SH-SY5Y (cell line): ENCODE measurements around the gene GAPT.

Experiments
- GATA2 ChIP-seq: IDR thresholded peaks from 2 replicates; pipeline ENCODE4 v1.6.1; 2011; ENCODE audit warnings: mild to moderate bottlenecking, low read depth, low read length
- GATA3 ChIP-seq: IDR thresholded peaks from 2 replicates; pipeline ENCODE4 v1.6.1; 2011; ENCODE audit warnings: low read depth, mild to moderate bottlenecking, low read length, moderate library complexity

The GAPT gene

DNA sequence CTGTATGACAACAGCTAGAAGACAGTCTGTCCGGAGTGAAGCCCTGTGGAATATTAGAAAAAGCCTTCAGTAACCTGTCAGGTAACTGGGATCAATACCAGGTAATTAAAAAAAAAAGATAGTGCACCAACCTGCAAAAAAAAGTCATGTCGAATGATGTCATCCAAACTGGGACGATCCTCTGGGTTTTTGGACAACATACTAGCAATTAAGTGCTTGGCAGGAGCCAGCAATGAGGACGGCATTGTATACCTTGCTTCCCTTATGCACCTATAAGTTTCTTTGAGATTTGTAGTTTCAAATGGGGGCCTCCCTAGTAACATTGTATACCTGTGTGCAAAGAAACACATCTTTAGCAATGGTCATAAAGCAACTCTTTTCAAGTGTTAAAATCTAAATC, 34.2 kb upstream of the GAPT start:
- no peak for TF ChIP-seq GATA3
- no peak for TF ChIP-seq GATA2

DNA sequence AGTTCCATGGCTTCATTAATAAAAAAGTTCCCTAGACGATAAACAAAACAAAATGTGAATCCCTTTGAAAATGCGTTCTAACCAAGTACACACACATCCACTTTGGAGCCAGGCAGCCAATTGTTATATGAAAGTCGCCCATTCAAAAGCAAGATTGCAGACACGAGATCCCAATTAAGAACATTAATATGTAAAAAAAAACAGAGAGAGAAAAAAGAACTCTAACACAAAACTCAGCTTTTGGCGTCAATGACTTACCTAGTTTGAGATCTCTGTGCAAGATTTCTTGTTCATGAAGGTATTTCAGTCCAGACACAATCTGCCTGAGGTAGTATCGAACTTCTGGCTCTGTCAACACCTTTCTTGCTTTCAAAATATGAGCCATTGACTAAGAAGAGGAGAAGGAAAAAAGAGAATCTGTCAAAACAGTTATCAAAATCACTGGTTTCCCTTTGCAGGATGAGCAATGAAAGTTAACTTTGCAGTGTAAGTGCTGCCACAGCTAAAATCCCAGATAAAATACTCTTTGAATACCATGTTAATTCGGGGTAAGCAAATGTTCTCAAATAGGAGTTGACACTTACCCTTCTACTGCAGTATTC, 33.0 kb upstream of the GAPT start:
- TF ChIP-seq GATA3 (no peak), GATA2 (no peak)

DNA sequence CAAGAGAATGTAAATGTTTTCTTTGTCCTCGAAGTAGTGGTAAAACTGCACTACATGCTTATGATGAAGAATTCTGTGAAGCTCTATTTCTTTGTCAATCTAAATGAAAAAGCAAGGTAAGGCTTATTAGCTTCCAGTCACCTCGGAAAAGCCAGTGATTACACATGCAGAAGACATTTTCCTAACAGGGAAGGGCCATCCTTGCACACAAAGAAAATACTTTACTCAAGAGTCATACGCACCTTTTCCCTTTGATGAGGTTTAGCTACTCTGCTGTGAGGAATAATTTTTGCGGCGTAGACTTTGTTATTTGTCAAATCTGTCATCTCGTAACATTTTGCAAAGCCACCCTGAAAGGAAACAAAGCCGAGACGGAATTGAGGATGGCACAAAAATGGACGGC, 32.5 kb upstream of the GAPT start:
- TF ChIP-seq GATA3 (no peak), GATA2 (no peak)

DNA sequence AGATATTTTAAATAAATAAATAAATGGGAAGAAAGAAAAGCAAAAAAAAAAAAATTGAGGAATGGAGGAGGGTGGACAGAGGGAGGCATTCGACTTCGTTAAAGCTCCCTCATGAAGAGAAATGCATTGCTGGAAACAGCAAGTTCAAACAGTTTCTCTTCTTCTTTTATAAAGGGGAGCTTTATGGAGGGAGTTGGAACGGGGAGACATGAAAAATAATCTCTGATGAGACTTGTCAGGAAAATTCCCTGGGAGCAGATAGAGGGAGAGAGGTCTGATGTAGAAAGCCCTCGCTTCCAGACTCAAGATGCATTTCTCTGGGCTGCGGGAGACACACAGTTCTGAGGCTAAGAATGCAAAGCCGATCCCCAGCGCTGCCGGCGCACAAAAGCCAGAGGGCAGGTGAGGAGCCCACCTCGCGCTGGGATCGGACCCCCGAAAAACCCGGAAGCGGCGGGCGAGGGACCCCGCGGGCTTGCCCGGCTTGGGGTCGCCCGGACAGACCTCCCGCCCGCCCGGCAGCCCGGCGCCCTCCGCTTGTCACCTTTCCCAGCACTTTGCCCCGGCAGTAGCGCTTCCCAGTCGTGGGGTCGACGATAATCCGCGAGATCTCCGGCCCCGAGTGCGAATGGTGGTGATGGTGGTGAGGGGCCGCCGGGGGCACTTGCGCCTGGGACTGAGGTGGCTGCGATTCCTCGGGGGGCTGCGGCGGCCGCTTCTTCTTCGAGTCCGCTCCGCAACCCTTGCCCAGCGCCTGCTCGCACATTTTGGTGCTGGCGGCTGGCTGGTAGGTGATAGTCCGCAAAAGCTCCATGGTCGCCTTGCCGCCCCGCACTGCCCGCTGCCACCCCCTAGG, 31.9 kb upstream of the GAPT start:
- no peak for TF ChIP-seq GATA3
- peak; percentile 1; the same call in 1 of the 2 replicates for TF ChIP-seq GATA2

DNA sequence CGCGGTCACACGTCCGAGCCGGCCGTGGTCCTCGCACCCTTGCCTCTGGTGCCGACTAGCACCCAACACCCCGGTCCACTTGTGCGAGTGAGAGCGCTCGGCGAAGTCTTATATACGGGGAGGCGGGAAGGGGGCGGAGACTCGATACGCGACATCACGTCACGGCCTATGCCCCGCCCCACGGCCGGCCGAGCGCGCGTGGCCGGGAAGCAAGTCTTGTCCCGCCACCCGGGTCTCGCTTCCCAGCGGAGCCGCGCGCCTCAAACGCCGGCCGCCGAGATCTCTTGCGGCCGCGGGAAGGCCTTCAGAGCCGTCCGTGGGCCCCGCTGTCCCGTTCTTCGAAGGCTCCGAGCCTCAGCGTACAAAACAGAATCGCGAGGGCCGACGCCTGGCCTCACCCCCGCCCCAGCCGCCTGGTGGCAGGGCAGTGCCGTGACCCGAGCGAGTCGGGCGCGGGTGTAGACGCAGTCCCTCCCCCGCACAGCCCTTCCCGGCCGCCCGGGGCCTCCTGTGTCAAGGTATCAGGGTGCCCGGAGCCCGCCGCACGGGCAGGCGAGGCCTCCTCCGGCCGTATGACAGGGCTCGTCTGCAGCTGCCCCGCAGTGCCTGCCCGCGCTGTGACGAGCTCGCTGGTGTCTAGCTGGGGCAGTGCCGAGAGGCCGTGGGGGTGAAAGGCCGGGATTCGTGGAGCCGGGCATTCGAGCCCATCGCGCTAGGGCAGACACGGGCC, 31.1 kb upstream of the GAPT start, which contains the start of gene PLK2:
Gene PLK2, minus strand, starts transcription at position 85 of the 730 bp plus-strand sequence. CDS start 127 bp downstream, outside the sequence.
- no peak for TF ChIP-seq GATA2
- TF ChIP-seq GATA3, result no peak

DNA sequence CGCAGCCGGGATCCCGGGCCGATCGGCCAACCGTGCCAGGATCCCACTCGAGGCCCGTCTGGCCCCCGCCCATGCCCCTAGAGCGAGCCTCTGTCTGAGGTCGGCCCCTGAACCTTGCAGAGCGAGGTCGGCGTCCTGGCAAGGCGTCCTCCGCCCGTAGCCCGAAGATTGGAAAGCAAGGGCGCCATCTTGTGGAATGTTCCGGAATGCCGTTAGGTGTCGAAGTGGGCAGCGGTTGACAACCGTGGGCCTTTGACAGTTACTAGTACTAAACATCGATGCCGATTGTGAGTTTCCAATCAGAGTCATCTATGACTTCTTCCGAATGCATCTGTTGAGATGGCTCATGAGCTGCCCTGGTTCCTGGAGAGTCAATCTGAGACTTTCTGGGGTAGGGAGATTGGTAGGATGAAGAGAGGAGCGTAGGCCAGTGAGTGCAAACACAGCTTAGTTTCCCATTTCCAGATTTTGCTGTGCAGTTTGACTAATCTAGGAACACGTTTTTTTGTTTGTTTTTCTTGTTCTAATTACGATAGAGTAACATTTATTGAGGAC, 30.4 kb upstream of the GAPT start:
- no peak for TF ChIP-seq GATA2
- TF ChIP-seq GATA3, result no peak

DNA sequence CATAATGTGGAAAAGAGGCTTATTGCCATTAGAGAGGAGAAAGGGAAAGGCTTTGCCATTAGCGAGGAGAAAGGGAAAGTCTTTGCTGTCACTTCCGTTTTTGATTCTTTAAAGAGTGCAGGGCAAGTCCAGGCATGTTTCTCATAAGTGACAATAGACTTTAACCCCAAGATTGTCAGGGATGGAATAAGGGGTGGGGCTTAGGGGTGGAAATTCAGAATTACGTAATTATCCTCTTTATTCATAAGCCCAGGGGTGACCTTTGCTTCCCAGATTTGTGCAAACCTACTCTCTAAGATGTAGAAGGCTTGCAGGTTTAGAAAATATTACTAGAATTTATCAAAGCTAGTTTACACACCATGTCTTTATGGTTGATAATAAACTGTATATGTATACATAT, 29.1 kb upstream of the GAPT start:
- TF ChIP-seq GATA3, result no peak
- TF ChIP-seq GATA2, result no peak

DNA sequence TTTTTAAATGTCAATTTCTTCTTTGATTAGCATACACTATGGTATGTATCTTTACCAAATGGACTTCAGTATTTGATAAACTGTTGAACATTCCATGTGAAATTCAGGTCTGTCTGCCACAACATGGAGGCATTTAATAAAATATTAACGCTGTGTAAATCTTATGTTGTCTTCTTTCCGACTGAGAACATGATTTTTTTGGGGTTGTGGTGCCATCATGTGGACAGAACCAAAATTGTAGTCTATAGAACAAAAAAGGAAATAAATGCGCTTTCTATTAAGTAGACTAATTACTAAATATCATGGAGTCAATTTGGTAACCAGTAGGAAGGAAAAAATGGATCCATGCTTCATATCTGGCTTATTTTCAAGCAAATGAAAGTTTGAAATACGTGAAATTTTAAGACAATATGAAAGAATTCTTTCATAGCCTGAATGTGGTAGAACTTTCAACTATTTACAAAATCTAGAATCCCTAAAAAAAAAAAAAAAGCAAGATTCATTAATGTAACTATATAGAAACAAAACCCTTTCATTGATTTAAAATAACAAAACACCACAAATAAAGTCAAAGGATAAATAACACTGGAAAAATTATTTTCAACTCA, 28.5 kb upstream of the GAPT start:
- TF ChIP-seq GATA2, result no peak
- no peak for TF ChIP-seq GATA3

DNA sequence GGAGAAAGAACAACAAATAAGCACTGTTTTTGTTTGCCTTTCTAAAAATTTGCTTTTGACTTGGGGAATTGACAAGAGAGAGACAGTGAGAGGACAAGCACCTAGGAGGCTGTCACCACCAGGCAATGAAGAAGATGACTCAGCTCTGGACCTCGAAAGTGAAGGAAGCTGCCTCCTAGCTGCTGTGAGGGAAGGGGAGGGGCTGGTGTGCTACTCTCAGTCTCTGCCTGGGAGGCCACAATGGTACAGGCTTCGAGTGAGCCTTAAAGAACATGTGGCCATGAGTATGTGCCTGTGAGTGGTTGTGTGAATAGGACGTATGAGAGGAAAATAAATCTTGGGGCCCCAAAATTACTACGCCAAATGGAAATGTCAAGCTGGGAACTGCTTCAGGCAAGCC, 24.3 kb upstream of the GAPT start:
- TF ChIP-seq GATA2 (no peak), GATA3 (no peak)

DNA sequence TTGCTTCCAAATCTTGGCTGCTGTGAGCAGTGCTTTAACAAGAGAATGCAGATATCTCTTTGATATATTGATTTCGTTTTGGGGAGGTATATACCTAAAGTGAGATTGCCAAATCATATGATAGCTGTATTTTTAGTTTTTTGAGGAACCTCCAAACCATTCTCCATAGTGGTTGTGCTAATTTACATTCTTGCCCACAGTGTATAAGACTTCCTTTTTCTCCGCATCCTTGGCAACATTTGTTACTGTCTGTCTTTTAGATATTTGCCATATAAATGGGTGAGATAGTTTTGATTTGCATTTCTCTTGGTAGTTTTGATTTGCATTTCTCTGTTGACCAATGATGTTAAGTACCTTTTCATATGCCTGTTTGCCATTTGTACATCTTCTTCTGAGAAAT, 21.3 kb upstream of the GAPT start:
- TF ChIP-seq GATA2 (no peak), GATA3 (no peak)

DNA sequence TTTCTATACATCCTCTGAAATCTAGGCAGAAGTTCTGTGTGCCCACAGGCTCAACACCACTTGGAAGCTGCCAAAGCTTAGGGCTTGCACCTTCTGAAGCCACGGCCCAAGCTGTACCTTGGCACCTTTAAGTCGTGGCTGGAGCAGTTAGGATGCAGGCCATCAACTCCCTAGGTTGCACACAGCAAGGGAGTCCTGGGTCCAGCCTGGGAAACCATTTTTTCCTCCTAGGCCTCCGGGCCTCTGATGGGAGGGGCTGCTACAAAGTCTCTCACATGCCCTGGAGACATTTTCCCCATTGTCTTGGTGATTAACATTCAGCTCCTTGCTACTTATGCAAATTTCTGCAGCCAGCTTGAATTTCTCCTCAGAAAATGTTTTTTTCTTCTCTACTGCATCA, 15.8 kb upstream of the GAPT start:
- no peak for TF ChIP-seq GATA2
- TF ChIP-seq GATA3, result no peak

DNA sequence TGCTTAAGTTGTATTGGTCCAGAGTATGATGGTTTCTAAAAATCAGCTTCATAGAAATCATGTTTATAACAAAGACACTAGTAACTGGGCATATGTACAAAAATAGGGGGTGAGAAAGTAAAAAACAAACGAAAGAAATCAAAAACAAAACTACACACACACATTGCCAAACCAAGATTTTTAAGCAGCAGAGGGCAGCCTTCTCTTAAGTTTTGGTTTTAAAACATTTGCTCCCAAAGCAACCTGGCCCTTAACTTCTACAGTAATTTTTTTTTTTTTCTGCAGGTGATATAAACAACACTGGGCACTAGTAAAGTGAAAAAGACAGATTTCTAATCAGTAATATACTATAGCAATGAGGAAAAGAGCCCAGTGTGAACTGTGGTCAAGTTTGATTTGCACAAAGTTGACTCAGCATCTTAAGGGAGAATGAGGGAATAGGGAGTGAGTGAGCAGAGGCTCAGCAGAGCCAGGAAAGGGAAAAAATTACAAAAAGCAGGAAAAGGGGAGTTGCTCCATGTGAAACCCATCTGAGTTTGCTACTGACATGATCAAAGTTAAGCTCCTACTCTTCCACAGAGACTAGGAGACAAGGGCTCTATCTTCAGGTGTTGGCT, 13.4 kb upstream of the GAPT start:
- TF ChIP-seq GATA2, result no peak
- no peak for TF ChIP-seq GATA3

DNA sequence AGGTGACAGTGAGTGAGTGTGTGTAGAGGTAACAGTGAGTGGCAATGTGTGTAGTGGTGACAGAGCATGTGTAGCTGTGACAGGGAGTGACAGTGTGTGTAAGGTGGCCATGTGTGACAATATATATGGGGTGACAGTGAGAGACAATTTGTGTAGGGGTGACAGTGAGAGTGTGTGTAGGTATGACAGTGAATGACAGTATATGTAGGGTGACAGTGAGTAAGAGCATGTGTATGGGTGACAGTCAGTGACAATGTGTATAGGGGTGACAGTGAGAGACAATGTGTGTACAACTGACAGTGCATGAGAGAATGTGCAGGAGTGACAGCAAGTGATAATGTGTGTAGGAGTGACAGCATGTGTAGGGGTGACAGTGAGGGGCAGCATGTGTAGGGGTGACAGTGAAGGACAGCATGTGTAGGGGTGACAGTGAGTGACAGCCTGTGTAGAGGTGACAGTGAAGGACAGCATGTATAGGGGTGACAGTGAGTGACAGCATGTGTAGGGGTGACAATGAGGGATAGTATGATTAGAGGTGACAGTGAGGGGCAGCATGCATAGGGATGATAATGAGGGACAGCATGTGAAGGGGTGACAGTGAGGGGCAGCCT, 10.1 kb upstream of the GAPT start:
- TF ChIP-seq GATA3, result no peak

DNA sequence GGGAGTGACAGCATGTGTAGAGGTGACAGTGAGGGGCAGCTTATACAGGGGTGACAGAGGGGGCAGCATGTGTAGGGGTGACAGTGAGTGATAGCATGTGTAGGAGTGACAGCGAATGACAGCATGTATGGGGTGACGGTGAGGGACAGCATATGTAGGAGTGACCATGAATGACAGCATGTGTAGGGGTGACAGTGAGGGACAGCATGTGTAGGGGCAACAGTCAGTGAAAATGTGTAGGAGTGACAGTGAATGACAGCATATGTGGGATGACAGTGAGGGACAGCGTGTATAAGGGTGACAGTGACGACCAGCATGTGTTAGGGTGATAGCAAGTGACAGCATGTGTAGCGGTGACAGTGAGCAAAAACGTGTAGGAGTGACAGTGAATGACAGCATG, 9.4 kb upstream of the GAPT start:
- TF ChIP-seq GATA3, result no peak
- TF ChIP-seq GATA2, result no peak
